Amniotic epithelial cell (primary cell): Measurements from ENCODE around the gene RBBP8.
"Not testable (repeated sequence)": the region's sequence is repeated elsewhere in the genome, so short reads cannot be mapped to it uniquely, and the experiment has no call there.

ENCODE experiments used
- DNase-seq: peaks from one replicate; pipeline ENCODE4 v3.0.0-alpha.2; 2010; ENCODE audit warnings: low read depth

Gene RBBP8

DNA sequence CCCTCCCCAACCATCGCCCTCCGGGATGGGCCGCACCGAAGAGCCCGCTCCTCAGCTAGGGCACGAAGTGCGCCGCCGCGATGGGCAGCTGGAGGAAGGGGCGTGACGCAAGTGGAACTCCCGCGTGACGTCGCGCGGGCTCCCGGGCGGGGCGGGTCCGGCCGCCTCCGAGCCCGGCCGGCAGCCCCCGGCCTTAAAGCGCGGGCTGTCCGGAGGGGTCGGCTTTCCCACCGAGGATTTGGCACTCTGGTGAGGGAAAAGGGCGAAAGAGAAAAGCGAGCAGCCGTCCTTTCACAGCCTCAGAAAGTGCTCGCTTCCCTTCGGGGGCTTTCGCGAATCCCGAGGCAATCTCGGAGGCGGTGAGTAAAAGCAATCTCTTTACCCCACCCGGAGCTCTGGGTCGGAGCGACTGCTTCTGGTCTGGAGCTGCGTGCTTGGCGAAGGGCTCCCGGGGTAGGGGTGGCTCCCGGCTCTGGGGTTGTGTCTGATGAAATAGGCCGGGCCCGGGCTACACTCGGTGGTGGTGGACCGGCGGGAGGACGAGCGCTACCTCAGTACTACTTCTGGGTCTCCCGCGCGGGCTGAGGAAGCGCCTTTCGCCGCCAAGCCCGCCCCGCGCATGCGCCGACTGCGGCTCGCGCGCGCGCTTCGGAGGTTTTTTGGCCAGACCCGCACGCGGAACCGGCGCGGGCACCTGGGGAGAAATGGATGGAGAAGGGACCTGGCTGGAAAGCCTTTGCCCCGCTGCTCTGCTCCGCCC lies at the start of gene RBBP8:
RBBP8 (plus strand) TSS at position 123 of the 760 bp plus-strand sequence. CDS start 3,524 bp downstream, outside the sequence.
- peak; percentile 59 for DNase-seq

DNA sequence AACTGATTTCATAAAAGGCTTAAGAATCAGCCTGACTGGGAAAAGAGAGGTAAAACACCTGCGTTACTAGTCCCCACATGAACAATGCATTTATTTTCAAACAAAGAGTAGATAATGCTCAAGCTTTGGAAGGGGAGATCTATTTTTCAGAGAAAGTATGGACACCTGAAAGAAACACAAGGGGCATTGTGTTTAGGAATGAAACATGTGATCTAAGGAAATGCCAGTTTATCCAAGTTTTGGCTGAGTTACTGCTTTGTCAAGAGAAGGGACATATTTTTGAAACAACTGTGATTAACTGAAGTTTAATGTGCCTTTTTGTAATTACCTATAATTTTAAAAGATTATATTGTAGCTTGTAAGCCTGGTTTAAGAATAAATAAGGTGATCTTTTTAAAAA lies 49.3 kb upstream of the RBBP8 start:
- DNase-seq: no peak

DNA sequence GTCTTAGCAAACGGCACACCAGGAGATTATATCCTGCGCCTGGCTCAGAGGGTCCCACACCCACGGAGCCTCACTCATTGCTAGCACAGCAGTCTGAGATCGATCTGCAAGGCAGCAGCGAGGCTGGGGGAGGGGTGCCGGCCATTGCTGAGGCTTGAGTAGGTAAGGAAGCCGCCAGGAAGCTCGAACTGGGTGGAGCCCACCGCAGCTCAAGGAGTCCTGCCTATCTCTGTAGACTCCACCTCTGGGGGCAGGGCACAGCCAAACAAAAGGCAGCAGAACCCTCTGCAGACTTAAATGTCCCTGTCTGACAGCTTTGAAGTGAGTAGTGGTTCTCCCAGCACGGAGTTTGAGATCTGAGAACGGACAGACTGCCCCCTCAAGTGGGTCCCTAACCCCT lies 47.4 kb upstream of the RBBP8 start:
- DNase-seq: not testable (repeated sequence)

DNA sequence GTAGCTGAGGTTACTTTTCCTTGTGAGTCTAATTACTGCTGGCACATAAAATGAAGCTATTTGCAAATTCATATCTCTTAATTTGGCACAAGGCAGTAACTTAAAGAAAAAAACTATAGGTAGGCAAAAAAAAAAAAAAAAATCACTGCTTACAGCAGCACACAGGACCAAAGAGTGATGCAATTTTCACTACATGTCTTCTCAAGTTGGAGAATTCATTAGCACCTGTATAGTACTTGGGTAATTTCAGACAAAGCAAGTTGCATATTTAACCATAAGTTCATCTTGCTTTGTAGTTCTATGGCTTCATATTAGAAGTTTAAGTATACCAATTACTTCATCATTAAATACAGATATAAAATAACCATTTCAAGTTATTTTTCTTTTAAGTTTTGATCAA lies 33.7 kb upstream of the RBBP8 start:
- no peak for DNase-seq

DNA sequence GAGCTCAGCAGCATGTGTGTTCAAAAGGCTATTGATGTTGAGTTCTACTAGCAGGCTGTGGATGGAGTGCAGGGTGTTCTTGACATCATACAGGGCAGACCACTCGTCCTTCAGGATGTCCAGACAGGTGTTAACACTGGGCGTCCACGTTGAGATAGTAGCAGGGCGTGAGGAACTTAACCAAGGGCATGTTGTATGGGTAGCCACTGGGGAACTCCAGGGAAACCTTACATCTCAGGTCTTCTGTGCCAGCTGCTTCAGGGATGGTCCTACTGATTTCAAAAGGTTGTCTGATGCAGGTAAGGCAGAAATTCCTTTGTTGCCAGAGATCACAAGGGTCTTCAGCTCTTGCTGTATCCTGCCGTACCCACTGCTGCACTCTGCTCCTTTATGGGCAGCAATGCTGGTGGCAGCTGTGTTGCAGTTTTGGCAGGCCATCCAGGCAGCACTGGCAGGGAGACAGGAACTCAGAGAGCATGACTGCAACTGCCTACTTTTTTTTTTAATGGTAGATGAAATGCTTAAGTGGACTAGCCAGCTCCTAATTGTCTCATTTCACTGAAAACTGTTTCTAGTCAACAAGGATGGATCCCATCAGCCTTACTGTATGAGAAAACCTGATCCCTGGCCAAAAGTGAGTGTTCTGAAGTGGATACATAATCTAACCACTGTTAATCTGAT lies 32.4 kb upstream of the RBBP8 start:
- DNase-seq: no peak

DNA sequence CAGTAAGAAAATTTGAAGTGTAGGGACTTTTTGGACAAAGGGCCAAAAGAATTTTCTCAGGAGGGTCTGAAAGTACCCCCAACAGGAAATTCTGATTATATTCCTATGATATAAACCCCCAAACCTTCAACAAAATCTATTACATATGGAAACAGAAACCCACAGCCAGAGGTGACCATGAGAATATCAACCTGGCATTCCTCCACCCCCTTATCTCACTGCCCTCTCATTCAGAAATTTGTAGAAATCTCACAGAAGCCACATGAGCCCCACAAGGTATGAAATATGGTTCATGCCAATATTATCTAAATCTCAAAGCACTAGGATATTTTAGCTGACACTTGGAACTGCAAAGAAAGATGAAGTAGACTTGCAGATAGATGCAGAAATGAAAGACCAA lies 31.0 kb upstream of the RBBP8 start:
- DNase-seq: no peak

DNA sequence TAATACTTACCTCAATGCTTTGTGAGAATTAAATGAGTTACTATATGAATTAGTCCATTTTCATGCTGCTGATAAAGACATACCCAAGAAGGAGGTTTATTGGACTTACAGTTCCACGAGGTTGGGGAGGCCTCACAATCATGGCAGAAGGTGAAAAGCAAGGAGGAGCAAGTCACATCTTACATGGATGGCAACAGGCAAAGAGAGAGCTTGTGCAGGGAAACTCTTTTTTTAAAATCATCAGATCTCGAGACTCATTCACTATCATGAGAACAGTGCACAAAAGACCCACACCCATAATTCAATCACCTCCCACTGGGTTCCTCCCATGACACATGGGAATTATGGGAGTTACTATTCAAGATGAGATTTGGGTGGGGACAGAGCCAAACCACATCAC lies 29.9 kb upstream of the RBBP8 start:
- not testable (repeated sequence) for DNase-seq

DNA sequence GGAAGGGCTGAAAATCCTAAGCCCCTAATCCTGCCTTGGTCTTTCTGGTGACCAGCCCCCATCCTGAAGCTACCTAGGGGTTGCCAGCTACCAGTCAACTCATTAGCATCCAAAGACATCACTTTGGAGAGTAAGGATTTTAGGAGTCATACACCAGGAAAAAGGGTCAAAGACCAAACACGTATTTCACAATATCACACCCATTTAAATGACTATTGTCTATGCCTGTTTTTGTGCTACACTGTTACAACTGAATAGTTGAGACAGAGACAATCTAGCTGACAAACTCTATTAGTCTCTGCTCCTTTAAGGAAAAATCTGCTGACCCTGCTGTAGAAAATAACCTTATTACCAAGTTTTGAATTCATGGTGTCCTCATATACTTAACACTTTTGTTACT lies 21.0 kb upstream of the RBBP8 start:
- DNase-seq: no peak

DNA sequence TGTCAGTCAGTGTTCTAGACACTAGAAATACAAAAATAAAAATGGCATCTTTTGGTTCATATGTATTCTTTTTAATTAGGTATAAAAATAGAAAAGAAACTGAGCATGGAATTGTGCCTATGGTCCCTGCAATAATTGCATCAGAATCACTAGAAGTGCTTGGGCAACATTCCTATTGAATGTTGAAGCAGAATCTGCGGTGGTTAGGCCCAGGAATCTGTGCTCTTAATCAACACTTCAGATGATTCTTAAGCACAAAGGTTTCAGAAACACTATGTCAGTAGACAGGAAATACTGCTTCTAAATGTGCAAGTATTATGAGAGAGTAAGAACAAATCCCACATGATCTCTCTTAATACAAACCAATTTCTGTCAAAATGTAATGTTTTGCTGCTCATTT lies 20.3 kb upstream of the RBBP8 start:
- DNase-seq: peak; percentile 69

DNA sequence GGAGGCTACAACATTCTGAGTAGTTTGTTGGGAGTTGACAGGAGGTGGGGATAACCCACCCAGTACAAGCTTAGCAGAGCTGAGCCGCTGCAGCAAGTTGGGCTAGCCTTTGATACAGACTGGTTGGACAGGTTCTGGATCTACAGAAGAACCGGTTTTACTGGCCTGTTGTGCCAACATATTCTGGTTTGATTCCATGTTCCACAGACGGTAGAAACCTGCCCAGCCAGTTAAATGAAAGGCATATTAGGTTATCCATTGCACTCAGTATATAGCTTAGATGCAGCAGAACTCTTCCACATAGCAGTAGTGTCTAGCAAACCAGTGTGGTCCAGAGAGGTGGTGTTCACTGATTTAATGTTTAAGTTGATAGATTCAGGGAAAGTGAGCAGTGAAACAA lies 19.3 kb upstream of the RBBP8 start:
- no peak for DNase-seq

DNA sequence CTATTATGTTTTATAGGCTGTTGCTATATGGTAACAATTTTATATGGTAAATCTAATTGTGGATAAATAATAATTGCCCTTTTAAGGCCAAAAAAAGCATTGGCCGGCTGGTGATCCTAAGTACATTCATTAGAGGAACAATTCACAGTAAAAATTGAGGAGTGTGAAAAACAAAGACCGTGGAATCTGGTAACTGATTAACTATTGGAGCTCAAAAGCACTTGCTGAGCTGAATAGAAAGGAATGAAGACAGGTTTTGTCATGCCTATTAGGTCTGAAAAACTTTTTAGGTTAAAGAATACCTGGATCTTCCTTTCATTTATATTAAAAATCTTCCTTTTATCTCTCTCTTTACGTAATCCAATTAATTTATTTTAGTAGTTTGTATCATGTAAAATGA lies 18.5 kb upstream of the RBBP8 start:
- no peak for DNase-seq

DNA sequence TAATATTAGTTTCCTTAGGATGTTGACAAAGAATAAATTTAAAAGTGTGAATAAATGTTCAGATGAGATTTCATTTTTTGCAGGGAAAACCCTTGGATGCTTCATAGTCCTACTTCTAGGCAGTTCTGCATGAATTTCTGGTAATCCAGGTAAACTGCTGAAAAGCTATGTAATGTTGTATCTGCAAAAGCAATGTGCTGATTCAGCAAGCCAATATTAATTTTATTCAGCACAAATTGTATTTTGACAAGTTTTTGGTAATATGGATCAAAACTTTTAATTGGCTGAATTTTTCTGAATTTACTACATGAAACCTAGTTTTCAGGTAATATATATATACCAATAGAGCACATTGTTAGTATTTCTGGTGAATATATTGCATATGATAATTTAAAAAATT lies 17.8 kb upstream of the RBBP8 start:
- no peak for DNase-seq

DNA sequence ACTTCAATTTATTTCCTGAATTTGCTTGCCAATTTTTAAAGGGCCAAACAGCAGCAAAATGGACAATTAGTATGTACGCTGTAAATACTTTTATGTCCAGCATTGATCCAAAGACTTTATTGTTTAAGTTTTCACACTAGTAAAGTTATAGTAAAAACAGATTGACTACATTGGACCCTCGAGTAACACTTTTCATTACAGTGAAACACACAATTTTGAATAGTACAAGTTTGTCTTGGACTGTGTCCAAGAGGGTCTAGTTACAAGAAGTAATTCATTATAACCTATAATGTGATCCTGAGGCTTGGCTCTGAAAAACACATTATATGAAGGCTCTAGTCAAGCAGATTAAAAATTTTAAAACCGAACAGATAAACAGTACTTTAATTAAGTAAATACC lies 11.4 kb upstream of the RBBP8 start:
- DNase-seq: no peak

DNA sequence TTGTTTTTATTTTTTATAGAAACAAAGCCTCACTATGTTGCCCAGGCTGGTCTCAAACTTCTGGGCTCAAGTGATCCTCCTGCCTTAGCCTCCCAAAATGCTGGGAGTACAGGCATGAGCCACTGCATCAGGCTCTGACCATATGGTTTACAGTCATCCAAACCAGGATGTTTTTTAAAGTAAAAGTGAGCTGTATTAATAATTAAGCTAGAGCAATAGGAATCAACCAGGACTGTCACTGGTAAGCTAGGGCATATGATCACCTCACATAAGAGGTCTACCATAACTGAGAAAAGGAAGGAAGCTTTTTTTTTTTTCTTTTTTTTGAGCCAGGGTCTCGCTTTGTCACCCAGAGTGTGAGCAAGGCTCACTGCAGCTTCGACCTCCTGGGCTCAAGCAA lies 8.5 kb upstream of the RBBP8 start:
- no peak for DNase-seq

DNA sequence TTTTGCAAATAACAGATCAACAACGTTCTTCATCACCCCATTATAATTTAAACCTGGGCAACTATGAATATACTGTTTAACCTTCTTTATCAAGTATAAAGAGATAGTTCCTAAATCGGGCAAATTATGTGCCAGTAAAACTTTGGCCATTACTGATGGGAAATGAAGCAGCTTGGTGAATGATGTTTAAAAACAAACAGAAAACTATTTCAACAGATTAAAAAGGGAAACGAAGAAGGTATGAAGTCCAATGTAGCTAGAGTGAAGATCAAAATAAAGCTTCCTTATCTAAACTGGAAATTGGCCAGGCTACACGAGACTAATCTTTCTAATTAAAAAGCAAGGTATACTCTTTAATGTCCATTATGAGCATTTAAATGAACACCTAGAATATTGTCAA lies 6.7 kb upstream of the RBBP8 start:
- DNase-seq: no peak

DNA sequence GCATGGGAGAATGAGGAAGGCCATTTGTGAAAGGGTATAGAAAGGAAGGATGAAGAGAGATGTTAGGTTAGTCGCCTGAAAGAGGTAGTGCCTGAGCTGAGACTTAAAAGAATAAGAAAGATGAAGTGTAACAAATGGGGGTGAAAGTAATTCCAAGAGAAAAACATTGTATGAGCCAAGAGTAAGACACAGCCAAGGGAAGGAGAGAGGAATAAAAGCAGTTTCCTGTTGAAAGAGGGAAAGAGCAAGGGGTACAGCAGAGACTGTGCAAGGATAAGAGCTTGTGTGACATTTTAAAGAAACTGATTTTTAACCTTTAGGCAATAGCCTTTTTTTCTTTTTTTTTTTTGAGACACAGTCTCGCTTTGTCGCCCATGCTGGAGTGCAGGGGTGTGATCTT lies 4.8 kb upstream of the RBBP8 start:
- DNase-seq: no peak

DNA sequence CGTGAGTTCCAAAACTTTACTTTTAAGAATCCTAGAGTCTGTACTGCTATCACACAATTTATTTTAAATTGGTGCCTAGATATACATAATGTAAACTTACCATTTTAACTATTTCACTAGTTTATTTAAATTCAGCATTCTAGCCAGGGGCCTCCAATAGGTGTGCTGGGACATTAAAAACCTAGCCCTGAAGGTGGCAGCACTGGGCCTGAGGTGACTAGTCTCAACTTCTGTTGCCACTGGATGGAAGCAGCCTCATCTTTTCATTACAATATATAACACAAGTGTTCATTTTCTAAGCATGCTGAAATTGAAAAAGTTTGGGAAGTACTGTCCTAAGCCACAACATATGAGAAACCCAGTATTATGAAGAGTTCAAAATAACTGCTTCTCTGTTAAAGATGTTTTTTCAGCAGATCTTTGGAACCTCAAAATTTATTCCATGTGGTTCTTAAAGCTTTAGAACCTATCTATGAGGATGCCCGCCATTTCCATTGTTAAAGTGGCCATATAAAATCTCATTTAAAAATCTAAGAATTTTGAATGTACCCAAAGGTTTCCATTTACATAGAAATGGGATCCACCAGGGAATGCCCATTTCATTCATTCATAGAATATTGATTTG lies 2.9 kb upstream of the RBBP8 start:
- peak; percentile 58 for DNase-seq

DNA sequence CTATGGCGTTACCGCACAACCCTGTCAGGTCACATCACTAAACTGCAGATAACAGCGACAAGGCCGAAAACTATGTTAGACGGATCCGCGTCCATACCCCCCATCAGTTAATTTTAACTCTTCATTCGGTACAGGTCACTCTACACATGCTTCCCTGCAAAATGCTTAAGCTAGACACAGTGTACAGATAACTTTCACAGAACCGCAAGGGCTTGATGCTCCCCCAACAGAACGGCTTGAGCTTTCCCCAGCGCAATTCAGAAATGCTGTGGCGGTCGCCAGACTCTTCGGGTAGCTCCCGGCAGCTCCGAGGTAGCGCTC lies 283 bp upstream of the RBBP8 start:
- DNase-seq: no peak

DNA sequence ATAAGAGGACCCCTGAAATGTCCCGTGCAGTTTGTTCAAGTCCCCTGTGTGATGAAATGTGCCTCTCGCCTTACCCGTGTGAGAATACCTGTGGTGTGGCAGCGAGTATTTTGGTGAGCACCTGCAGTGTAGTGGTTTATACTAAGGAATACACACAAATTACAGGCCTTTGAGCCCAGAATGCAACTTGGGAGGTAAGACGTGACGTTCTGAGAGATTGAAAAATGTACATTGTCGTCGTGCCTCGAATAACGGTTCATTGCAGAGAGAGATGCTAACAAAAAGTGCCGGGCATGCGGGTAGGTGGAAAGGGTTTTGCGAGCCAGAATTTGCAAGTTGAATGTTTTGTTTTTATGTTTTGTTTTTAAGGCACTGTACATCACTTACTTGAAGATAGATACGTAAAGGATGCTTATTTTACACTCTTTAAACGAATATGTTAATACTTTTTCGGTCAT lies 867 bp downstream of the RBBP8 start:
- peak; percentile 11 for DNase-seq

DNA sequence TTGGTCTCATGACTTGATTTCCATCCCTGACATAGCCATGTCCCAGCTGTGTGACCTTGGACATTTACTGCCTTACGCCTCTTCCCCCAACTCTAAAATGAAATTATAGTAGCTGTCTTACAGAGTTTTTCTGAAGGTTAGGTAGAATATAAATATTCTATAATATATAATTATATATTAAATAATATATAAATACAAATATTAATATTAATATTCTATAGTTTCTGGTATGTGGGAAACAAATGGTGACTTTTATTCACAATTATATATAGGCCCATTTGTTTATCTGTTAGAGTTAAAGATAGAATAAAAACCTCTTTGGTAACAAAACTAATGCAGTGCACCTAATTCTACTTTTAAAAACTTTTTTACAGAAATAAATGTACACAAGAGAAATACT lies 1.7 kb downstream of the RBBP8 start:
- no peak for DNase-seq

DNA sequence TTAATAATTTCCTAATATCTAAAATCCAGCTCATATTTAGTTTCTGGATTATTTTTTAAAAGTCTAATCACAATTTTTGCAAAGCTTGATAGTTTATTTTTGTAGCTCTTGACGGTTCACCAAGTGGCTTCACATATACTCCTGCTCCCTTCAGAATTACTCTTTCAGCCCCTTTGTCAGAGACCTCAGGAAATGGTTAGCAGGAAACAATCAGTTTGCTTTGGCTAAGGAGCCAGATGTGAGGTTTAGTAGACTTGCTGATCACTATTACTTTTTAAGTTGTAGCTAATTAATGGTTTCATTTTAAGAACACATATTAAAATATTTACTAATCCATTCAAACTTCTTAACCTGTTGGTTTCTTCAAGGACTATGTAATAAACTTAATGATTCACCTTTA lies 2.3 kb downstream of the RBBP8 start:
- no peak for DNase-seq

DNA sequence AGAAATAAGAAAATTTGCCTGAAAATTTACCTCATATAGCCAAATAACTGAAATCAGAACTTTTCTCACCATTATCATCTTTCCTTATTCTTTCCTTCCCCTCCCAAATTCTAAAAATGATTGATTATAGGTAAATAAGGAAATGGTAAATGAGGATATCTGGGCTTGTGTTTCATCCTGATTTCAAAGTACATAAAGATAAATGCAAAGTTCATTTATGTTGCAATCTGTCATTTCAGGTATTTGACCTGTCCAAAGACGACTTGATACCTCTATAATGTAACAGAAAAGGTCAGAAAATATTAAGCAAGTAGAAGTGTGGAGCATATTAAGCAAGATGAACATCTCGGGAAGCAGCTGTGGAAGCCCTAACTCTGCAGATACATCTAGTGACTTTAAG lies 3.4 kb downstream of the RBBP8 start:
- DNase-seq: no peak

DNA sequence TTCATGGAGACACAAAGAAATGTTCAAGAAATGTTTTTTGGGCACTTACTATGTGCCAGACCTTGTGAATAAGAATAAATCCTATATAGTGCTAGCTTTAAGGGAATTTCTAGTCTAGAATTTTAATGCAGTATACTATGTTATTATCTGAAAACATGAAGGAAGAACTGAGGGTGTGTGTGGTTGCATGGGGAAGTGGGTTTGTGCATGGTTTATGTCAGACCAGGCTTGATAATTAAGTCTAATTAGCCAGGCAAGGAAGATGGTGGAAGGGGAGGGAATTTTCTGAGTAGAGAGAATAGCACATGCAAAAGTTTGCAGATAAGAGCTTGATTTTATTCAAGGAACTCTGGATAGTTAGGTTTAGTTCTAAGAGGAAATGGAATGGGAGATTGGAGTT lies 6.5 kb downstream of the RBBP8 start:
- DNase-seq: no peak

DNA sequence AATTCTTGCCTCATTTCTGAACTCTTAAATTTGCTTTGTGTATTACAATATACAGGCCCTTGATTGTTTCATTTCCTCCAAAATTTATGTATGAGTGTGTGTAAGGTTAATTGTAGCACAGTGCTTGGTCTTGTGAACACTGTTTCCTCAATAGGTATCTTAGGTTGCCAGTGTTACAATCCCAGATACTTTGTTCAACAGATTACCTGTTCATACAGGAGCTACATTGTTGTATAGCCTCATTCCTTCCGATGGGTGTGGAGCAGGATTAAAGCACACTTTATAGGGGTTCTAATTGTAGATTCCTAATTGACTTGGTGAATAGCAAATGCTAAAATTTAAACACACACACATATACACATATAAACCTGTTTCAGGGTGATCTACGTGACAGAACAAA lies 10.7 kb downstream of the RBBP8 start:
- no peak for DNase-seq
